ENCODE measurements around the gene DPP6.

Gene DPP6

GRCh38 chr7:154430640-154431039 lies 378.4 kb downstream of the DPP6 start:
- no peak for TF ChIP-seq POLR2A (IDR thresholded peaks at IDR 0.05; ENCODE audit: extremely low read depth, insufficient read length)
- no peak for TF ChIP-seq CTCF (IDR thresholded peaks at IDR 0.05; ENCODE audit: low read depth, low read length)
- no peak for TF ChIP-seq MAX (IDR thresholded peaks at IDR 0.05; ENCODE audit: low read depth, low read length)
- no peak for TF ChIP-seq MYC (IDR thresholded peaks at IDR 0.05; ENCODE audit: low read depth, low read length)
- no peak overlapping the region for H3K4me3 ChIP-seq (ENCODE audit: low read depth, low read length)
- no peak for DNase-seq (ENCODE audit: low read depth)

GRCh38 chr7:154431045-154431444 lies 378.8 kb downstream of the DPP6 start:
- no peak overlapping the region for H3K4me3 ChIP-seq (ENCODE audit: low read depth, low read length)
- TF ChIP-seq MAX (IDR thresholded peaks at IDR 0.05; ENCODE audit: low read depth, low read length), result no peak
- TF ChIP-seq CTCF (IDR thresholded peaks at IDR 0.05; ENCODE audit: low read depth, low read length), result no peak
- TF ChIP-seq POLR2A (IDR thresholded peaks at IDR 0.05; ENCODE audit: extremely low read depth, insufficient read length), result no peak
- TF ChIP-seq MYC (IDR thresholded peaks at IDR 0.05; ENCODE audit: low read depth, low read length), result no peak
- DNase-seq (ENCODE audit: low read depth), result no peak

GRCh38 chr7:154433632-154434598 lies 381.7 kb downstream of the DPP6 start:
- H3K4me3 ChIP-seq (ENCODE audit: low read depth, low read length), result no peak overlapping the region
- DNase-seq (ENCODE audit: low read depth), result no peak
- TF ChIP-seq MYC (IDR thresholded peaks at IDR 0.05; ENCODE audit: low read depth, low read length) (no peak), CTCF (IDR thresholded peaks at IDR 0.05; ENCODE audit: low read depth, low read length) (no peak), MAX (IDR thresholded peaks at IDR 0.05; ENCODE audit: low read depth, low read length) (no peak), POLR2A (IDR thresholded peaks at IDR 0.05; ENCODE audit: extremely low read depth, insufficient read length) (no peak)

- no peak overlapping the region for H3K4me3 ChIP-seq (ENCODE audit: low read depth, low read length)
- no peak for TF ChIP-seq POLR2A (IDR thresholded peaks at IDR 0.05; ENCODE audit: extremely low read depth, insufficient read length)
- TF ChIP-seq CTCF (IDR thresholded peaks at IDR 0.05; ENCODE audit: low read depth, low read length), result no peak
- no peak for TF ChIP-seq MYC (IDR thresholded peaks at IDR 0.05; ENCODE audit: low read depth, low read length)
- TF ChIP-seq MAX (IDR thresholded peaks at IDR 0.05; ENCODE audit: low read depth, low read length), result no peak
- DNase-seq (ENCODE audit: low read depth), result no peak
These were observed 384.4 kb downstream of the DPP6 start for GRCh38 chr7:154436560-154436959.

GRCh38 chr7:154437234-154437633 lies 385.0 kb downstream of the DPP6 start:
- no peak overlapping the region for H3K4me3 ChIP-seq (ENCODE audit: low read depth, low read length)
- no peak for DNase-seq (ENCODE audit: low read depth)
- no peak for TF ChIP-seq MAX (IDR thresholded peaks at IDR 0.05; ENCODE audit: low read depth, low read length)
- no peak for TF ChIP-seq CTCF (IDR thresholded peaks at IDR 0.05; ENCODE audit: low read depth, low read length)
- no peak for TF ChIP-seq POLR2A (IDR thresholded peaks at IDR 0.05; ENCODE audit: extremely low read depth, insufficient read length)
- no peak for TF ChIP-seq MYC (IDR thresholded peaks at IDR 0.05; ENCODE audit: low read depth, low read length)
